SK-N-SH (cell line): ENCODE measurements around the gene PTPN22. TPM values are rescaled to one million over a fixed set of nuclear protein-coding genes. Genes with fewer than 3 reads are reported as not detected.

Experiments
- CTCF ChIA-PET: fragments of 300-600, 350-600 bp; formaldehyde crosslinking; extraction: SDS; loops from one replicate; lab custom pipeline; 2021; lab: Yijun Ruan, JAX
- POLR2A ChIA-PET: fragments of 350-600 bp; sonication (Branson Sonifier 250); formaldehyde crosslinking; extraction: SDS; loops from one replicate; lab custom pipeline; 2020; ENCODE audit warnings: antibody characterized with exemption, inconsistent platforms; lab: Yijun Ruan, JAX
- DNase-seq: peaks from one replicate; pipeline ENCODE4 v3.0.0; 2012
- H2AFZ ChIP-seq: fragments of 200-600 bp; sonication (generic); 2 replicates; pipeline ENCODE4 v1.8.1; 2016; ENCODE audit warnings: antibody characterized with exemption, mild to moderate bottlenecking, low read depth
- H3F3A ChIP-seq: fragments of 200-600 bp; sonication (generic); replicated peaks from 2 replicates; pipeline ENCODE3; 2016; ENCODE audit warnings: antibody characterized with exemption, mild to moderate bottlenecking; ENCODE audit not compliant: insufficient read depth
- H3K27ac ChIP-seq, 2 experiments: fragments of 200-500 bp in 1 of 2; fragments of 200-600 bp in 1 of 2; sonication (Bioruptor generic) in 1 of 2; sonication (generic), shearing (Covaris generic) in 1 of 2; 2 replicates each; pipeline versions ENCODE4 v1.5.1 to v1.6.1; 2014 to 2016; ENCODE audit warnings: low read depth in 2 of 2, inconsistent platforms in 1 of 2, low read length in 1 of 2, mild to moderate bottlenecking in 1 of 2, mixed read lengths in 1 of 2
- H3K27me3 ChIP-seq: fragments of 200-600 bp; sonication (generic), shearing (Covaris generic); 2 replicates; pipeline ENCODE4 v1.6.1; 2016; ENCODE audit warnings: mixed run types; ENCODE audit not compliant: insufficient read depth
- H3K36me3 ChIP-seq, 2 experiments: fragments of 200-500 bp in 1 of 2; fragments of 200-600 bp in 1 of 2; sonication (Bioruptor generic) in 1 of 2; sonication (generic) in 1 of 2; replicated peaks in 1 of 2; 2 replicates each; pipeline versions ENCODE3 to v1.5.1; 2014 to 2016; ENCODE audit warnings: low read length in 1 of 2, mild to moderate bottlenecking in 1 of 2; ENCODE audit not compliant: insufficient read depth in 2 of 2, control insufficient read depth in 1 of 2
- H3K4me1 ChIP-seq, 2 experiments: fragments of 200-500 bp in 1 of 2; fragments of 200-600 bp in 1 of 2; sonication (Bioruptor generic) in 1 of 2; sonication (generic), shearing (Covaris generic) in 1 of 2; 2 replicates each; pipeline versions ENCODE4 v1.5.1 to v1.6.1; 2014 to 2016; ENCODE audit warnings: low read depth in 1 of 2, low read length in 1 of 2, mixed run types in 1 of 2; ENCODE audit not compliant: insufficient read depth in 2 of 2, control insufficient read depth in 1 of 2
- H3K4me2 ChIP-seq: fragments of 200-600 bp; sonication (generic), shearing (Covaris generic); 2 replicates; pipeline ENCODE4 v1.6.1; 2017; ENCODE audit warnings: mixed run types
- H3K4me3 ChIP-seq, 2 experiments: fragments of 200-500 bp in 1 of 2; fragments of 200-600 bp in 1 of 2; sonication (Bioruptor generic) in 1 of 2; sonication (generic), shearing (Covaris generic) in 1 of 2; 2 replicates each; pipeline versions ENCODE4 v1.5.1 to v1.8.1; 2014 to 2016; ENCODE audit warnings: low read depth in 2 of 2, inconsistent platforms in 1 of 2, low read length in 1 of 2, mild to moderate bottlenecking in 1 of 2, mixed read lengths in 1 of 2, moderate library complexity in 1 of 2
- H3K79me2 ChIP-seq: fragments of 200-600 bp; sonication (generic); 2 replicates; pipeline ENCODE4 v1.8.1; 2017; ENCODE audit warnings: mild to moderate bottlenecking; ENCODE audit not compliant: insufficient read depth
- H3K9ac ChIP-seq: fragments of 200-600 bp; sonication (generic); 2 replicates; pipeline ENCODE4 v1.6.1; 2017; ENCODE audit warnings: mixed run types
- H3K9me2 ChIP-seq: fragments of 200-600 bp; sonication (generic); 2 replicates; pipeline ENCODE4 v1.6.1; 2017; ENCODE audit warnings: mixed run types
- H3K9me3 ChIP-seq: fragments of 200-600 bp; sonication (generic); 2 replicates; pipeline ENCODE4 v1.6.1; 2017; ENCODE audit warnings: mixed run types, mild to moderate bottlenecking, moderate library complexity
- H4K20me1 ChIP-seq: fragments of 200-600 bp; sonication (generic); 2 replicates; pipeline ENCODE4 v1.6.1; 2017; ENCODE audit warnings: mild to moderate bottlenecking, mixed run types; ENCODE audit not compliant: insufficient read depth
- CTCF ChIP-seq: fragments of 200-600 bp; sonication (generic); IDR thresholded peaks from 2 replicates; pipeline ENCODE4 v1.6.1; 2017; ENCODE audit warnings: antibody characterized with exemption, mild to moderate bottlenecking, moderate library complexity
- FOSL2 ChIP-seq: IDR thresholded peaks from 2 replicates; pipeline ENCODE4 v1.4.0; 2012; ENCODE audit warnings: low read depth, mild to moderate bottlenecking, moderate library complexity, borderline replicate concordance
- FOXJ3 ChIP-seq: sonication (generic); formaldehyde crosslinking; IDR thresholded peaks from 2 replicates; pipeline ENCODE4 v1.5.1; 2020; ENCODE audit warnings: mild to moderate bottlenecking, missing genetic modification reagents
- FOXM1 ChIP-seq: IDR thresholded peaks from 2 replicates; pipeline ENCODE4 v1.4.0; 2012; ENCODE audit warnings: low read depth, mild to moderate bottlenecking
- GABPA ChIP-seq: IDR thresholded peaks from 2 replicates; pipeline ENCODE4 v1.4.0; 2012; ENCODE audit warnings: low read depth, mild to moderate bottlenecking
- GATA2 ChIP-seq: sonication (generic); formaldehyde crosslinking; IDR thresholded peaks from 2 replicates; pipeline ENCODE4 v1.5.0; 2020; ENCODE audit warnings: mild to moderate bottlenecking, missing genetic modification reagents
- JUND ChIP-seq: IDR thresholded peaks from 2 replicates; pipeline ENCODE4 v1.4.0; 2012
- MAX ChIP-seq: IDR thresholded peaks from 2 replicates; pipeline ENCODE4 v1.4.0; 2012; ENCODE audit warnings: low read depth
- MEF2A ChIP-seq: IDR thresholded peaks from 2 replicates; pipeline ENCODE4 v1.4.0; 2012; ENCODE audit warnings: low read depth, borderline replicate concordance
- NFIC ChIP-seq: IDR thresholded peaks from 2 replicates; pipeline ENCODE4 v1.4.0; 2012; ENCODE audit warnings: borderline replicate concordance
- NRF1 ChIP-seq: IDR thresholded peaks from 2 replicates; pipeline ENCODE4 v1.6.1; 2012; ENCODE audit warnings: low read depth, mild to moderate bottlenecking, low read length
- PBX3 ChIP-seq: IDR thresholded peaks from 2 replicates; pipeline ENCODE4; 2012
- POLR2AphosphoS5 ChIP-seq: IDR thresholded peaks from 2 replicates; pipeline ENCODE4 v1.6.1; 2012; ENCODE audit warnings: low read depth, low read length
- RAD21 ChIP-seq: IDR thresholded peaks from 2 replicates; pipeline ENCODE4 v1.6.1; 2012; ENCODE audit warnings: mild to moderate bottlenecking, low read length
- RFX5 ChIP-seq: IDR thresholded peaks from 2 replicates; pipeline ENCODE4 v1.6.1; 2012; ENCODE audit warnings: mild to moderate bottlenecking, improper control_type of control experiment, low read length
- RXRA ChIP-seq: IDR thresholded peaks from 2 replicates; pipeline ENCODE4 v1.4.0; 2012; ENCODE audit warnings: low read depth, mild to moderate bottlenecking, borderline replicate concordance
- SMC3 ChIP-seq: IDR thresholded peaks from 2 replicates; pipeline ENCODE4 v1.6.1; 2012; ENCODE audit warnings: low read depth, low read length, improper control_type of control experiment
- TAF1 ChIP-seq: IDR thresholded peaks from 2 replicates; pipeline ENCODE4 v1.6.1; 2012; ENCODE audit warnings: low read depth, mild to moderate bottlenecking, low read length, moderate library complexity, borderline replicate concordance
- TCF12 ChIP-seq: IDR thresholded peaks from 2 replicates; pipeline ENCODE4 v1.4.0; 2012
- TEAD4 ChIP-seq: IDR thresholded peaks from 2 replicates; pipeline ENCODE4 v1.4.0; 2012; ENCODE audit warnings: mild to moderate bottlenecking, borderline replicate concordance; ENCODE audit not compliant: insufficient read depth
- USF1 ChIP-seq: IDR thresholded peaks from 2 replicates; pipeline ENCODE4 v1.4.0; 2012; ENCODE audit warnings: low read depth, borderline replicate concordance
- WGBS: methylation state at CpG from one replicate; pipeline ENCODE4 v1.1.6; 2017; ENCODE audit warnings: low lambda C conversion rate; 5-methylcytosine and 5-hydroxymethylcytosine counted together
- polyA plus RNA-seq, 3 experiments: library from polyadenylated mRNA; depleted of rRNA; stranded (reverse); fragments of >200 nt; gene quantifications; 2 replicates each; pipeline ENCODE4 v1.2.3, GENCODE V29; 2012
- TF ChIP-seq, protein P1 (sequence below): IDR thresholded peaks from 2 replicates; pipeline ENCODE4 v1.4.0; 2012; ENCODE audit warnings: low read depth, borderline replicate concordance
- TF ChIP-seq, protein P2 (sequence below): fragments of 150-350 bp; IDR thresholded peaks from 2 replicates; pipeline ENCODE4 v1.6.1; 2016; ENCODE audit warnings: mild to moderate bottlenecking, low read depth, low read length

Gene PTPN22
- polyA plus RNA-seq, 1 of the 3 experiments (the other 2 are of a cell fraction) = 0.12 TPM

DNA sequence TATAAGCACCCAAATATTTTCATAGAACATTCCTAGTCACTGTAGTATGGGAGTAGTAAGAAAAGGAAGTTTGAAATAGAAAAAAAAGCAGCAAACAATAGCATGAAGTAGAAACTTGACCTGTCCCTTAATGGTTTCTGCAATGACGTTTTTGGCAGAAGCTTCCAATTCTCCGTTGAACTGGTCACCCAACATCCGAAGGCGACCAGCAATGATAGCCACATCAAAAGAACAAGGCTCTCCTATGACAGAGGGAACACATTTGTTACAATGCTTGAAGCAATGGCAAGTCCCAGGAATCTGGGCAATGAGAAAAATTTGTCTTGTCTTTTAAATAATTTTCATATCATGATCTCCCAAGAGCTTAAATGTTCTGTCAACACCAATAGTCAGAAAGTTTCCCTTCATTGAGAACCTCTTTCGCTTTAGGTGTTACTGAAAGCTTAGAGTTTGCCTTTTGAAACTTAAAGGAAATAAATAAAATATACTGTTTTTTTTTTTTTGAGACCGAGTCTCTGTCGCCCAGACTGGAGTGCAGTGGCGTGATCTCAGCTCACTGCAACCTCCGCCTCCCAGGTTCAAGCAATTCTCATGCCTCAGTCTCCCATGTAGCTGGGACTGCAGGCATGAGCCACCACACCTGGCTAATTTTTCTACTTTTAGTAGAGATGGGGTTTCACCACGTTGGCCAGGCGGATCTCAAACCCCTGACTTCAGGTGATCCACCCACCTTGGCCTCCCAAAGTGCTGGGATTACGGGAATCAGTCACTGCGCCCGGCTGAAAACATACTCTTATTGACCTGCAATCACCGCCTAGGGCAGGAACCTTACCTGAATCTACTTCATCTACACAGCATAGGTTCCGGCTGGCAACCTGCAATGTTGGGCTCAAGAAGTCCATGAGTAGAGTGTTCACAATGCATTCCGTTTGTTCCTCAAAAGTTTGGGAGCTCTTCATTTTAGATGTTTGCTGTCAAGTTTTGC lies 15.2 kb upstream of the PTPN22 start (continued):
- TF ChIP-seq CTCF = no peak
- no peak for TF ChIP-seq RAD21
- no peak for TF ChIP-seq GATA2 (CRISPR knock-in tag)
- no peak for TF ChIP-seq MEF2A
- no peak for TF ChIP-seq TEAD4
- TF ChIP-seq POLR2AphosphoS5 = no peak
- TF ChIP-seq RXRA = no peak
- no peak for TF ChIP-seq FOSL2
- no peak for TF ChIP-seq JUND
- TF ChIP-seq, all 33 proteins: peak for 0

DNA sequence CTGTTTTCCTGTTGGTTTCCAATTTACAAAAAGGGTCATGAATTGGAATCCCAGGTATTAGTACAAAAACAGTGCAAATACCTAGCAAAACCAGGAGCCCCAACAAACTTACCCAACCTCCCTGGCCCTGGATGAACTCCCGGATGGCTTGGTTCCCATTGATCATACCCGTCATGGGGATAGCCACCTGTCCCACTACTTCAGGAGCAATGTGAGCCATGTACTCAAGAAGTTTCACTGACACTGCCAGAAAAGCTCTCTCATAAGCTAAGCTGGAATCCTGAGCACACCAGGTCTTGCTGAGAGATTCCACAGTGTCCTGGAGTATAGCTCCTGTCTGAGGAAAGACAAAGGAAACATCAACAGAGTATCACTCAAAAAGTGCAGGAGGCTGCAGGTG lies 10.1 kb upstream of the PTPN22 start:
- H4K20me1 ChIP-seq = no peaks in the 10 kb centered on the region
- POLR2A ChIA-PET = no interaction called here
- no peak overlapping the region for H3K4me3 ChIP-seq
- H3K9me3 ChIP-seq = no peaks in the 10 kb centered on the region
- CTCF ChIA-PET = interaction anchor here (0.6 to 1.6 kb wide), 2 partner anchors 8 to 138 kb away, joined by 3 to 4 read pairs; no protein-coding TSS in a partner anchor
- no peak for DNase-seq
- H3K79me2 ChIP-seq = no peaks in the 10 kb centered on the region
- no peak overlapping the region for H3K4me2 ChIP-seq
- no peaks in the 10 kb centered on the region for H3K36me3 ChIP-seq
- H3K9me2 ChIP-seq = no peaks in the 10 kb centered on the region
- no peak overlapping the region for H3K27ac ChIP-seq
- no peaks in the 10 kb centered on the region for H3F3A ChIP-seq
- TF ChIP-seq USF1 = no peak
- TF ChIP-seq FOXJ3 (CRISPR knock-in tag) = no peak
- no peak for TF ChIP-seq TCF12
- no peak for TF ChIP-seq TAF1
- TF ChIP-seq, protein P1, sequence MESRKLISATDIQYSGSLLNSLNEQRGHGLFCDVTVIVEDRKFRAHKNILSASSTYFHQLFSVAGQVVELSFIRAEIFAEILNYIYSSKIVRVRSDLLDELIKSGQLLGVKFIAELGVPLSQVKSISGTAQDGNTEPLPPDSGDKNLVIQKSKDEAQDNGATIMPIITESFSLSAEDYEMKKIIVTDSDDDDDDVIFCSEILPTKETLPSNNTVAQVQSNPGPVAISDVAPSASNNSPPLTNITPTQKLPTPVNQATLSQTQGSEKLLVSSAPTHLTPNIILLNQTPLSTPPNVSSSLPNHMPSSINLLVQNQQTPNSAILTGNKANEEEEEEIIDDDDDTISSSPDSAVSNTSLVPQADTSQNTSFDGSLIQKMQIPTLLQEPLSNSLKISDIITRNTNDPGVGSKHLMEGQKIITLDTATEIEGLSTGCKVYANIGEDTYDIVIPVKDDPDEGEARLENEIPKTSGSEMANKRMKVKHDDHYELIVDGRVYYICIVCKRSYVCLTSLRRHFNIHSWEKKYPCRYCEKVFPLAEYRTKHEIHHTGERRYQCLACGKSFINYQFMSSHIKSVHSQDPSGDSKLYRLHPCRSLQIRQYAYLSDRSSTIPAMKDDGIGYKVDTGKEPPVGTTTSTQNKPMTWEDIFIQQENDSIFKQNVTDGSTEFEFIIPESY = no peak
- no peak for TF ChIP-seq FOXM1
- no peak for TF ChIP-seq RFX5
- TF ChIP-seq RXRA = no peak
- TF ChIP-seq NRF1 = no peak
- no peak for TF ChIP-seq PBX3
- no peak for TF ChIP-seq MAX
- no peak for TF ChIP-seq FOSL2
- TF ChIP-seq, protein P2, sequence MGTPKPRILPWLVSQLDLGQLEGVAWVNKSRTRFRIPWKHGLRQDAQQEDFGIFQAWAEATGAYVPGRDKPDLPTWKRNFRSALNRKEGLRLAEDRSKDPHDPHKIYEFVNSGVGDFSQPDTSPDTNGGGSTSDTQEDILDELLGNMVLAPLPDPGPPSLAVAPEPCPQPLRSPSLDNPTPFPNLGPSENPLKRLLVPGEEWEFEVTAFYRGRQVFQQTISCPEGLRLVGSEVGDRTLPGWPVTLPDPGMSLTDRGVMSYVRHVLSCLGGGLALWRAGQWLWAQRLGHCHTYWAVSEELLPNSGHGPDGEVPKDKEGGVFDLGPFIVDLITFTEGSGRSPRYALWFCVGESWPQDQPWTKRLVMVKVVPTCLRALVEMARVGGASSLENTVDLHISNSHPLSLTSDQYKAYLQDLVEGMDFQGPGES = no peak
- TF ChIP-seq SMC3 = no peak
- TF ChIP-seq MEF2A = no peak
- no peak for TF ChIP-seq NFIC
- no peak for TF ChIP-seq GABPA
- H2AFZ ChIP-seq = no peak overlapping the region
- no peak overlapping the region for H3K9ac ChIP-seq
- WGBS = 92% methylated on average over 2 of the region's 2 CpGs
- no peaks in the 10 kb centered on the region for H3K4me1 ChIP-seq
- no peaks in the 10 kb centered on the region for H3K27me3 ChIP-seq
